Panc1 (cell line): ENCODE measurements around the gene UNC13B.

Experiments
- CTCF ChIP-seq: fragments of 450-650 bp; IDR thresholded peaks from 2 replicates; pipeline ENCODE4 v1.5.1; 2017; ENCODE audit warnings: mild to moderate bottlenecking
- POLR2AphosphoS5 ChIP-seq: IDR thresholded peaks from 2 replicates; pipeline ENCODE4 v1.6.1; 2012; ENCODE audit warnings: mild to moderate bottlenecking, low read depth, low read length, moderate library complexity
- TCF7L2 ChIP-seq: IDR thresholded peaks from 2 replicates; pipeline ENCODE4 v1.6.1; 2011; ENCODE audit warnings: mild to moderate bottlenecking, low read depth, low read length, inconsistent platforms
- TF ChIP-seq, protein P1 (sequence below), 2 experiments: IDR thresholded peaks; 2 replicates each; pipeline ENCODE4 v1.6.1; 2011 to 2012; ENCODE audit warnings: low read depth in 2 of 2, control low read depth in 1 of 2, low read length in 1 of 2, mild to moderate bottlenecking in 1 of 2, moderate library complexity in 1 of 2; ENCODE audit not compliant: insufficient read depth in 1 of 2

- no peak for TF ChIP-seq CTCF
- no peak for TF ChIP-seq TCF7L2
- TF ChIP-seq, protein P1, sequence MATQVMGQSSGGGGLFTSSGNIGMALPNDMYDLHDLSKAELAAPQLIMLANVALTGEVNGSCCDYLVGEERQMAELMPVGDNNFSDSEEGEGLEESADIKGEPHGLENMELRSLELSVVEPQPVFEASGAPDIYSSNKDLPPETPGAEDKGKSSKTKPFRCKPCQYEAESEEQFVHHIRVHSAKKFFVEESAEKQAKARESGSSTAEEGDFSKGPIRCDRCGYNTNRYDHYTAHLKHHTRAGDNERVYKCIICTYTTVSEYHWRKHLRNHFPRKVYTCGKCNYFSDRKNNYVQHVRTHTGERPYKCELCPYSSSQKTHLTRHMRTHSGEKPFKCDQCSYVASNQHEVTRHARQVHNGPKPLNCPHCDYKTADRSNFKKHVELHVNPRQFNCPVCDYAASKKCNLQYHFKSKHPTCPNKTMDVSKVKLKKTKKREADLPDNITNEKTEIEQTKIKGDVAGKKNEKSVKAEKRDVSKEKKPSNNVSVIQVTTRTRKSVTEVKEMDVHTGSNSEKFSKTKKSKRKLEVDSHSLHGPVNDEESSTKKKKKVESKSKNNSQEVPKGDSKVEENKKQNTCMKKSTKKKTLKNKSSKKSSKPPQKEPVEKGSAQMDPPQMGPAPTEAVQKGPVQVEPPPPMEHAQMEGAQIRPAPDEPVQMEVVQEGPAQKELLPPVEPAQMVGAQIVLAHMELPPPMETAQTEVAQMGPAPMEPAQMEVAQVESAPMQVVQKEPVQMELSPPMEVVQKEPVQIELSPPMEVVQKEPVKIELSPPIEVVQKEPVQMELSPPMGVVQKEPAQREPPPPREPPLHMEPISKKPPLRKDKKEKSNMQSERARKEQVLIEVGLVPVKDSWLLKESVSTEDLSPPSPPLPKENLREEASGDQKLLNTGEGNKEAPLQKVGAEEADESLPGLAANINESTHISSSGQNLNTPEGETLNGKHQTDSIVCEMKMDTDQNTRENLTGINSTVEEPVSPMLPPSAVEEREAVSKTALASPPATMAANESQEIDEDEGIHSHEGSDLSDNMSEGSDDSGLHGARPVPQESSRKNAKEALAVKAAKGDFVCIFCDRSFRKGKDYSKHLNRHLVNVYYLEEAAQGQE (IDR thresholded peaks at IDR 0.05; ENCODE audit: insufficient read depth in 1 of 2, low read depth in 2 of 2, low read length in 1 of 2), result no peak
- no peak for TF ChIP-seq POLR2AphosphoS5
Measured at GRCh38 chr9:35229779-35230143, 68.0 kb downstream of the UNC13B start.
